Gastroesophageal sphincter (tissue), 4 donors: ENCODE data around the gene SLC6A9. TPM values are rescaled to one million over a fixed set of nuclear protein-coding genes. Genes with fewer than 3 reads are reported as not detected.
A peak's percentile ranks its signal among the peaks of the same experiment; 100 is the strongest.

Experiments used
- ATAC-seq: fragments of 150-250 bp; one replicate; pipeline ENCODE4 v1.9.1; 2016; ENCODE audit warnings: mild to moderate bottlenecking, moderate library complexity
- H3K27ac ChIP-seq, 4 donors: fragments of 200-600 bp; sonication (generic) in 3 of 4; 1 replicate in 3 of 4; 2 replicates in 1 of 4; pipeline ENCODE4 v1.5.1; 2016 to 2019
- H3K27me3 ChIP-seq: fragments of 200-600 bp; sonication (generic); one replicate; pipeline ENCODE4 v1.5.1; 2019
- H3K36me3 ChIP-seq, 2 donors: fragments of 200-600 bp; sonication (generic); one replicate each; pipeline ENCODE4 v1.5.1; 2019; ENCODE audit warnings: control low read depth in 1 of 2
- H3K4me1 ChIP-seq, 3 donors: fragments of 200-600 bp; sonication (generic); 1 replicate in 2 of 3; 2 replicates in 1 of 3; pipeline ENCODE4 v1.5.1; 2016 to 2019; ENCODE audit warnings: control low read depth in 2 of 3
- H3K4me3 ChIP-seq, 2 donors: fragments of 200-600 bp; sonication (generic); one replicate each; pipeline ENCODE4 v1.5.1; 2019; ENCODE audit warnings: mild to moderate bottlenecking in 1 of 2, moderate library complexity in 1 of 2
- H3K9me3 ChIP-seq, 3 donors: fragments of 200-600 bp; sonication (generic); one replicate each; pipeline ENCODE4 v1.5.1; 2017 to 2019; ENCODE audit warnings: control low read depth in 2 of 3
- CTCF ChIP-seq, 4 experiments: fragments of 200-600 bp in 2 of 4; fragments of 450-650 bp in 2 of 4; sonication (generic) in 1 of 4; IDR thresholded peaks; one replicate each; pipeline ENCODE4 v1.5.1; 2017 to 2019; ENCODE audit warnings: antibody characterized with exemption in 4 of 4, mild to moderate bottlenecking in 2 of 4, moderate library complexity in 2 of 4
- EP300 ChIP-seq: sonication (generic); formaldehyde crosslinking; IDR thresholded peaks from one replicate; pipeline ENCODE4 v1.6.1; 2017; ENCODE audit warnings: antibody characterized with exemption, mild to moderate bottlenecking
- POLR2A ChIP-seq, 2 donors: fragments of 450-650 bp; IDR thresholded peaks; one replicate each; pipeline ENCODE4 v1.6.1; 2017; ENCODE audit warnings: antibody characterized with exemption in 2 of 2, mild to moderate bottlenecking in 2 of 2, moderate library complexity in 1 of 2
- POLR2AphosphoS5 ChIP-seq: sonication (generic); formaldehyde crosslinking; IDR thresholded peaks from one replicate; pipeline ENCODE4 v1.6.1; 2017; ENCODE audit warnings: antibody characterized with exemption
- WGBS, 2 donors: methylation state at CpG; one replicate each; pipeline ENCODE4 v1.1.5; 2018; ENCODE audit warnings: low coverage in 1 of 2; 5-methylcytosine and 5-hydroxymethylcytosine counted together
- total RNA-seq, 4 donors: library from RNA; depleted of rRNA; stranded (reverse); fragments of >200 nt; gene quantifications; one replicate each; pipeline ENCODE4 v1.1.0, GENCODE V29; 2016

SLC6A9 gene
- total RNA-seq, 4 donors from 2014 or later, result 1.8 to 14.2 (median 7.5) TPM

DNA sequence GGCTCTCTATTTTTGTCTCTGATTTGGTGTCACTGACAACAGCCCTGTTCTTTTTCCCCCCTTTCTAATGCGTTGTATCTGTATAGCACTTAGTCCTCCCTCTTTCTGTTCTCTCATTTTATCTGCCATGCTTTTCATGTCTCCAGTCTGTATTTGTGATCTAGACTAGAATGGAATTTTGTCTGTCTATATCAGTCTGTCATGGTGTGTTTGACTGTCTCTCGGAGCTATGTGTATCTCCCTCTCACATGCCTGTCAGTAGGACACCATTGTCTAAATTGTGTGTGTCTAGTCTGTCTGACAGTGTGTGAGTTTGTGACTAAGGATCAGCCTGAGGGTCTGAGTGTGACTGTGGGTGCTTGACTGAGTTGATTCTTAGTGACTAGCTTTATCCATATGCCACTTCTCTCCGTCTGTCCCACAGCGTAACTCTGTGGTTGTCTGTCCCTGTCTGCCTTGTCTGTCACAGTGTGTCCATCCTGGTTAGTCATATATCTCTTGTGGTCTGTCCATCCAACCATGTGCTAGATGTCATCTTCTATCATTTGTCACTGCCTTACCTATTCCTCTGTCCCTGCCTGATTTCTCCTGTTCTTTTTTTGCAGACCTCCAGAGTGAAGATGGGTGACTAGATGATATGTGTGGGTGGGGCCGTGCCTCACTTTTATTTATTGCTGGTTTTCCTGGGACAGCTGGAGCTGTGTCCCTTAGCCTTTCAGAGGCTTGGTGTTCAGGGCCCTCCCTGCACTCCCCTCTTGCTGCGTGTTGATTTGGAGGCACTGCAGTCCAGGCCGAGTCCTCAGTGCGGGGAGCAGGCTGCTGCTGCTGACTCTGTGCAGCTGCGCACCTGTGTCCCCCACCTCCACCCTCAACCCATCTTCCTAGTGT lies 53.6 kb downstream of the SLC6A9 start:
- Histone ChIP-seq H3K27me3 (no peaks in the 10 kb centered on the region), H3K27ac (no peak overlapping the region), H3K9me3 (no peaks in the 10 kb centered on the region), H3K4me3 (no peak overlapping the region), H3K36me3 (peaks cover 0 to 39% of the 10 kb centered on the region in 2 donors), H3K4me1 (peaks cover 4 to 64% (median 37%) of the 10 kb centered on the region in 3 donors)
- 53 to 75% methylated on average over 2 to 9 of the region's 9 CpGs for WGBS, 2 donors
- TF ChIP-seq POLR2A (IDR thresholded peaks at IDR 0.05), result no peak
- no peak for TF ChIP-seq POLR2AphosphoS5
- TF ChIP-seq CTCF (IDR thresholded peaks at IDR 0.05), result no peak
- TF ChIP-seq EP300, result no peak
- no peak for ATAC-seq

GRCh38 chr1:43976890-43977289 lies 54.4 kb downstream of the SLC6A9 start:
- TF ChIP-seq POLR2AphosphoS5, result no peak
- no peak for TF ChIP-seq CTCF (IDR thresholded peaks at IDR 0.05)
- TF ChIP-seq EP300, result no peak
- TF ChIP-seq POLR2A (IDR thresholded peaks at IDR 0.05), result no peak
- Histone ChIP-seq H3K27me3 (no peaks in the 10 kb centered on the region), H3K27ac (no peak overlapping the region), H3K4me1 (peaks cover 4 to 64% (median 37%) of the 10 kb centered on the region in 3 donors), H3K36me3 (peaks cover 0 to 46% of the 10 kb centered on the region in 2 donors), H3K4me3 (no peak overlapping the region), H3K9me3 (no peaks in the 10 kb centered on the region)
- no peak for ATAC-seq
- WGBS, 2 donors, result 96% methylated on average over 4 of the region's 8 CpGs; no CpG with 5 or more reads in 1 of the 2 donors

GRCh38 chr1:43976045-43976444 lies 55.2 kb downstream of the SLC6A9 start:
- H3K36me3 ChIP-seq, result peaks cover 0 to 46% of the 10 kb centered on the region in 2 donors
- H3K4me3 ChIP-seq, result peak overlapping the region; percentile 60 to 70
- no peak for TF ChIP-seq CTCF (IDR thresholded peaks at IDR 0.05)
- TF ChIP-seq EP300, result no peak
- TF ChIP-seq POLR2AphosphoS5, result no peak
- no peak for TF ChIP-seq POLR2A (IDR thresholded peaks at IDR 0.05)
- no peaks in the 10 kb centered on the region for H3K9me3 ChIP-seq
- ATAC-seq, result no peak
- no peaks in the 10 kb centered on the region for H3K27me3 ChIP-seq
- peaks cover 4 to 68% (median 37%) of the 10 kb centered on the region in 3 donors for H3K4me1 ChIP-seq
- 76 to 83% methylated on average over 2 to 3 of the region's 4 CpGs for WGBS, 2 donors
- H3K27ac ChIP-seq, result peak overlapping the region in 2 of 4 donors; percentile 91 to 92

- Histone ChIP-seq H3K4me3 (peak overlapping the region; percentile 60 to 70), H3K36me3 (peaks cover 0 to 46% of the 10 kb centered on the region in 2 donors), H3K27ac (peak overlapping the region; percentile 75 to 92 (median 92)), H3K27me3 (no peaks in the 10 kb centered on the region), H3K4me1 (peaks cover 4 to 68% (median 41%) of the 10 kb centered on the region in 3 donors), H3K9me3 (no peaks in the 10 kb centered on the region)
- 0 to 2% methylated on average over 14 to 16 of the region's 34 CpGs for WGBS, 2 donors
- no peak for TF ChIP-seq CTCF (IDR thresholded peaks at IDR 0.05)
- no peak for TF ChIP-seq POLR2A (IDR thresholded peaks at IDR 0.05)
- TF ChIP-seq EP300, result no peak
- TF ChIP-seq POLR2AphosphoS5, result no peak
- peak; percentile 9 for ATAC-seq
These were observed 55.9 kb downstream of the SLC6A9 start for GRCh38 chr1:43975249-43975961.
